Loucy (cell line): Measurements from ENCODE around the gene CEBPB.

Experiments
- H2AFZ ChIP-seq: fragments of 200-600 bp; sonication (generic); 2 replicates; pipeline ENCODE4 v1.6.0; 2016; ENCODE audit warnings: antibody characterized with exemption, mild to moderate bottlenecking, low read length, moderate library complexity
- H3F3A ChIP-seq: fragments of 200-600 bp; 2 replicates; pipeline ENCODE4 v1.6.0; 2016; ENCODE audit warnings: antibody characterized with exemption, low read depth, mild to moderate bottlenecking
- H3K27me3 ChIP-seq: fragments of 200-600 bp; sonication (generic); 2 replicates; pipeline ENCODE4 v1.6.1; 2014; ENCODE audit warnings: low read length, mild to moderate bottlenecking; ENCODE audit not compliant: insufficient read depth, poor library complexity, severe bottlenecking
- H3K36me3 ChIP-seq: fragments of 200-600 bp; sonication (generic); 2 replicates; pipeline ENCODE4 v1.6.1; 2016; ENCODE audit warnings: low read length; ENCODE audit not compliant: insufficient read depth
- H3K4me1 ChIP-seq: fragments of 200-600 bp; sonication (generic); 2 replicates; pipeline ENCODE4 v1.5.1; 2014; ENCODE audit warnings: low read length, mild to moderate bottlenecking; ENCODE audit not compliant: insufficient read depth, poor library complexity, severe bottlenecking
- H3K4me2 ChIP-seq: fragments of 200-600 bp; sonication (generic); 2 replicates; pipeline ENCODE4 v1.6.0; 2014; ENCODE audit warnings: antibody characterized with exemption, low read length, low read depth, mild to moderate bottlenecking; ENCODE audit not compliant: poor library complexity, severe bottlenecking
- H3K4me3 ChIP-seq: fragments of 200-600 bp; sonication (generic); 2 replicates; pipeline ENCODE4 v1.5.1; 2014; ENCODE audit warnings: low read length, mild to moderate bottlenecking, mixed read lengths; ENCODE audit not compliant: poor library complexity, severe bottlenecking
- H3K79me2 ChIP-seq: fragments of 200-600 bp; sonication (generic); 2 replicates; pipeline ENCODE4 v1.6.1; 2014; ENCODE audit warnings: low read length; ENCODE audit not compliant: insufficient read depth
- H3K9ac ChIP-seq: fragments of 200-600 bp; sonication (generic); 2 replicates; pipeline ENCODE4 v1.6.0; 2014; ENCODE audit warnings: mild to moderate bottlenecking, low read depth, low read length, moderate library complexity; ENCODE audit not compliant: poor library complexity, severe bottlenecking
- H3K9me2 ChIP-seq: fragments of 200-600 bp; sonication (generic); replicated peaks from 2 replicates; pipeline ENCODE4 v1.6.1; 2016; ENCODE audit warnings: low read depth, low read length, mixed read lengths
- H3K9me3 ChIP-seq: fragments of 200-600 bp; sonication (generic); 2 replicates; pipeline ENCODE4 v1.6.1; 2014; ENCODE audit warnings: mild to moderate bottlenecking, antibody characterized with exemption, low read length, low read depth; ENCODE audit not compliant: insufficient read depth
- H4K20me1 ChIP-seq: fragments of 200-600 bp; sonication (generic); 2 replicates; pipeline ENCODE4 v1.6.0; 2014; ENCODE audit warnings: antibody characterized with exemption, low read length, mild to moderate bottlenecking; ENCODE audit not compliant: insufficient read depth, poor library complexity, severe bottlenecking
- CTCF ChIP-seq: fragments of 200-600 bp; sonication (generic); conservative IDR thresholded peaks from 2 replicates; pipeline ENCODE4 v1.5.1; 2014; ENCODE audit warnings: mild to moderate bottlenecking, antibody characterized with exemption, low read length
- EZH2phosphoT487 ChIP-seq: fragments of 200-600 bp; IDR thresholded peaks from 2 replicates; pipeline ENCODE4 v1.6.1; 2018; ENCODE audit warnings: antibody characterized with exemption, mild to moderate bottlenecking, moderate library complexity, borderline replicate concordance

The CEBPB gene

GRCh38 chr20:50223039-50224005 is 32.7 kb downstream of the CEBPB start:
- Histone ChIP-seq H2AFZ (no peak overlapping the region), H3K9me2 (no peaks in the 10 kb centered on the region), H3K9ac (no peak overlapping the region), H3K27me3 (no peaks in the 10 kb centered on the region), H3K4me1 (no peaks in the 10 kb centered on the region), H3K36me3 (no peaks in the 10 kb centered on the region), H3K9me3 (no peaks in the 10 kb centered on the region), H3K79me2 (no peaks in the 10 kb centered on the region), H3K4me2 (no peak overlapping the region), H3F3A (no peaks in the 10 kb centered on the region), H4K20me1 (no peaks in the 10 kb centered on the region), H3K4me3 (no peak overlapping the region)
- no peak for TF ChIP-seq CTCF
- TF ChIP-seq EZH2phosphoT487: no peak

GRCh38 chr20:50224052-50224451 is 33.4 kb downstream of the CEBPB start:
- no peak overlapping the region for H3K9ac ChIP-seq
- no peaks in the 10 kb centered on the region for H3K9me2 ChIP-seq
- TF ChIP-seq CTCF: no peak
- H3K4me2 ChIP-seq: no peak overlapping the region
- H3K4me1 ChIP-seq: no peaks in the 10 kb centered on the region
- no peaks in the 10 kb centered on the region for H4K20me1 ChIP-seq
- no peaks in the 10 kb centered on the region for H3K9me3 ChIP-seq
- H3K4me3 ChIP-seq: no peak overlapping the region
- H3K79me2 ChIP-seq: no peaks in the 10 kb centered on the region
- no peaks in the 10 kb centered on the region for H3K27me3 ChIP-seq
- no peaks in the 10 kb centered on the region for H3K36me3 ChIP-seq
- no peak overlapping the region for H2AFZ ChIP-seq
- no peaks in the 10 kb centered on the region for H3F3A ChIP-seq

GRCh38 chr20:50224531-50225255 is 34.1 kb downstream of the CEBPB start:
- H3K79me2 ChIP-seq: no peaks in the 10 kb centered on the region
- no peaks in the 10 kb centered on the region for H3K9me3 ChIP-seq
- TF ChIP-seq EZH2phosphoT487 (no peak), CTCF (peak; percentile 37)
- H3K9ac ChIP-seq: no peak overlapping the region
- H2AFZ ChIP-seq: no peak overlapping the region
- no peaks in the 10 kb centered on the region for H3F3A ChIP-seq
- no peak overlapping the region for H3K4me3 ChIP-seq
- no peaks in the 10 kb centered on the region for H3K9me2 ChIP-seq
- H4K20me1 ChIP-seq: no peaks in the 10 kb centered on the region
- H3K4me2 ChIP-seq: no peak overlapping the region
- no peaks in the 10 kb centered on the region for H3K4me1 ChIP-seq
- H3K36me3 ChIP-seq: no peaks in the 10 kb centered on the region
- no peaks in the 10 kb centered on the region for H3K27me3 ChIP-seq
